Measurements from ENCODE around the gene TMC2. TPM values are rescaled to one million over a fixed set of nuclear protein-coding genes. Genes with fewer than 3 reads are reported as not detected.
A peak's percentile ranks its signal among the peaks of the same experiment; 100 is the strongest.

Gene TMC2
- total RNA-seq, 1 donor from 2014 or later, result not detected

GRCh38 chr20:2558581-2559278, 22.4 kb downstream of the TMC2 start:
- H3K36me3 ChIP-seq, result no peaks in the 10 kb centered on the region
- intact Hi-C loops (cut with DNase I), result no loop called here
- H3K4me1 ChIP-seq, result no peaks in the 10 kb centered on the region
- TF ChIP-seq CTCF (IDR thresholded peaks at IDR 0.05), result no peak
- H3K27me3 ChIP-seq, result peaks cover 5% of the 10 kb centered on the region
- no peaks in the 10 kb centered on the region for H3K9me3 ChIP-seq
- peak overlapping the region; percentile 16 to 40 for H3K4me3 ChIP-seq
- no peak for DNase-seq (ENCODE audit: low spot score in 2 of 2)
- no peak overlapping the region for H3K27ac ChIP-seq

GRCh38 chr20:2559279-2559626, 22.9 kb downstream of the TMC2 start:
- Histone ChIP-seq H3K27me3 (peaks cover 5% of the 10 kb centered on the region), H3K36me3 (no peaks in the 10 kb centered on the region), H3K9me3 (no peaks in the 10 kb centered on the region), H3K27ac (no peak overlapping the region), H3K4me1 (no peaks in the 10 kb centered on the region), H3K4me3 (no peak overlapping the region)
- intact Hi-C loops (cut with DNase I), result no loop called here
- no peak for DNase-seq (ENCODE audit: low spot score in 2 of 2)
- no peak for TF ChIP-seq CTCF (IDR thresholded peaks at IDR 0.05)

GRCh38 chr20:2559651-2560050, 23.3 kb downstream of the TMC2 start:
- peaks cover 5% of the 10 kb centered on the region for H3K27me3 ChIP-seq
- no peak for DNase-seq (ENCODE audit: low spot score in 2 of 2)
- no peak for TF ChIP-seq CTCF (IDR thresholded peaks at IDR 0.05)
- H3K36me3 ChIP-seq, result no peaks in the 10 kb centered on the region
- H3K27ac ChIP-seq, result no peak overlapping the region
- H3K4me3 ChIP-seq, result no peak overlapping the region
- intact Hi-C loops (cut with DNase I), result no loop called here
- H3K4me1 ChIP-seq, result no peaks in the 10 kb centered on the region
- no peaks in the 10 kb centered on the region for H3K9me3 ChIP-seq

GRCh38 chr20:2563116-2563515, 26.7 kb downstream of the TMC2 start:
- Histone ChIP-seq H3K9me3 (no peaks in the 10 kb centered on the region), H3K36me3 (no peaks in the 10 kb centered on the region), H3K27me3 (peaks cover 4% of the 10 kb centered on the region), H3K27ac (no peak overlapping the region), H3K4me1 (no peaks in the 10 kb centered on the region), H3K4me3 (no peak overlapping the region)
- DNase-seq (ENCODE audit: low spot score in 2 of 2), result no peak
- intact Hi-C loops (cut with DNase I), result no loop called here
- no peak for TF ChIP-seq CTCF (IDR thresholded peaks at IDR 0.05)

GRCh38 chr20:2564406-2564805, 28.0 kb downstream of the TMC2 start:
- intact Hi-C loops (cut with DNase I), result no loop called here
- Histone ChIP-seq H3K9me3 (no peaks in the 10 kb centered on the region), H3K27me3 (no peaks in the 10 kb centered on the region), H3K36me3 (no peaks in the 10 kb centered on the region), H3K4me1 (no peaks in the 10 kb centered on the region), H3K27ac (no peak overlapping the region), H3K4me3 (no peak overlapping the region)
- TF ChIP-seq CTCF (IDR thresholded peaks at IDR 0.05), result no peak
- DNase-seq (ENCODE audit: low spot score in 2 of 2), result no peak

GRCh38 chr20:2575682-2576081, 39.3 kb downstream of the TMC2 start:
- no peak for TF ChIP-seq CTCF (IDR thresholded peaks at IDR 0.05)
- intact Hi-C loops (cut with DNase I), result no loop called here
- Histone ChIP-seq H3K36me3 (no peaks in the 10 kb centered on the region), H3K27ac (no peak overlapping the region), H3K9me3 (no peaks in the 10 kb centered on the region), H3K4me3 (no peak overlapping the region), H3K4me1 (no peaks in the 10 kb centered on the region), H3K27me3 (no peaks in the 10 kb centered on the region)
- DNase-seq (ENCODE audit: low spot score in 2 of 2), result no peak

All from ascending aorta (tissue), 2 donors.